GM10266 (cell line): Measurements from ENCODE around the gene PIK3CB.
"Not testable (repeated sequence)": the region's sequence is repeated elsewhere in the genome, so short reads cannot be mapped to it uniquely, and the experiment has no call there.

Experiments used
- DNase-seq: peaks from one replicate; pipeline ENCODE4 v3.0.0; 2012; ENCODE audit errors: extremely low spot score
- CTCF ChIP-seq: IDR thresholded peaks from 2 replicates; pipeline ENCODE4 v1.5.1; 2012; ENCODE audit warnings: mild to moderate bottlenecking, low read depth; ENCODE audit not compliant: control insufficient read depth, insufficient read depth; ENCODE audit errors: missing control alignments

PIK3CB gene

GRCh38 chr3:138690036-138690435 lies 144.7 kb downstream of the PIK3CB start:
- TF ChIP-seq CTCF, result no peak
- DNase-seq, result no peak

- no peak for TF ChIP-seq CTCF
- DNase-seq, result no peak
Measured at GRCh38 chr3:138688871-138689299, 145.8 kb downstream of the PIK3CB start.

GRCh38 chr3:138687236-138687635 lies 147.5 kb downstream of the PIK3CB start:
- no peak for TF ChIP-seq CTCF
- no peak for DNase-seq

- peak; percentile 45 for DNase-seq
- no peak for TF ChIP-seq CTCF
Measured at GRCh38 chr3:138686771-138687221, 147.9 kb downstream of the PIK3CB start.

GRCh38 chr3:138684396-138684795 lies 150.3 kb downstream of the PIK3CB start:
- TF ChIP-seq CTCF, result no peak
- DNase-seq, result no peak

- DNase-seq, result no peak
- TF ChIP-seq CTCF, result no peak
Measured at GRCh38 chr3:138682648-138683047, 152.1 kb downstream of the PIK3CB start.

GRCh38 chr3:138681463-138682220 lies 153.1 kb downstream of the PIK3CB start:
- no peak for TF ChIP-seq CTCF
- no peak for DNase-seq

- DNase-seq, result not testable (repeated sequence)
Measured at GRCh38 chr3:138680974-138681373, 153.8 kb downstream of the PIK3CB start.
